ENCODE data around the gene CYP26B1. TPM values are rescaled to one million over a fixed set of nuclear protein-coding genes. Genes with fewer than 3 reads are reported as not detected.

Gene CYP26B1
- total and polyA plus RNA-seq, 10 donors: 0.87 to 11.4 (median 5.1) TPM

GRCh38 chr2:72135921-72136320 is 11.7 kb downstream of the CYP26B1 start:
- Histone ChIP-seq H3K9me3 (no peaks in the 10 kb centered on the region), H3K27me3 (replicated peaks in 1 of 7) (peaks cover 0 to 23% (median 0%) of the 10 kb centered on the region in 7 donors), H3K4me3 (no peak overlapping the region), H3K27ac (no peak overlapping the region), H3K36me3 (no peaks in the 10 kb centered on the region), H3K4me1 (peaks cover 0 to 32% (median 18%) of the 10 kb centered on the region in 6 donors)
- TF ChIP-seq POLR2A (IDR thresholded peaks at IDR 0.05) (no peak), POLR2AphosphoS5 (IDR thresholded peaks at IDR 0.05) (no peak)
- TF ChIP-seq, protein P1, sequence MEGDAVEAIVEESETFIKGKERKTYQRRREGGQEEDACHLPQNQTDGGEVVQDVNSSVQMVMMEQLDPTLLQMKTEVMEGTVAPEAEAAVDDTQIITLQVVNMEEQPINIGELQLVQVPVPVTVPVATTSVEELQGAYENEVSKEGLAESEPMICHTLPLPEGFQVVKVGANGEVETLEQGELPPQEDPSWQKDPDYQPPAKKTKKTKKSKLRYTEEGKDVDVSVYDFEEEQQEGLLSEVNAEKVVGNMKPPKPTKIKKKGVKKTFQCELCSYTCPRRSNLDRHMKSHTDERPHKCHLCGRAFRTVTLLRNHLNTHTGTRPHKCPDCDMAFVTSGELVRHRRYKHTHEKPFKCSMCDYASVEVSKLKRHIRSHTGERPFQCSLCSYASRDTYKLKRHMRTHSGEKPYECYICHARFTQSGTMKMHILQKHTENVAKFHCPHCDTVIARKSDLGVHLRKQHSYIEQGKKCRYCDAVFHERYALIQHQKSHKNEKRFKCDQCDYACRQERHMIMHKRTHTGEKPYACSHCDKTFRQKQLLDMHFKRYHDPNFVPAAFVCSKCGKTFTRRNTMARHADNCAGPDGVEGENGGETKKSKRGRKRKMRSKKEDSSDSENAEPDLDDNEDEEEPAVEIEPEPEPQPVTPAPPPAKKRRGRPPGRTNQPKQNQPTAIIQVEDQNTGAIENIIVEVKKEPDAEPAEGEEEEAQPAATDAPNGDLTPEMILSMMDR (IDR thresholded peaks at IDR 0.05 in 8 of 11, conservative IDR thresholded peaks at IDR 0.05 in 3 of 11): no peak
- intact Hi-C loops (cut with DNase I; ENCODE audit: low total_unique reads): no loop called here
- 79 to 92% (median 81%) methylated on average over 6 to 8 of the region's 8 CpGs for WGBS, 5 donors
- DNase-seq: no peak

DNA sequence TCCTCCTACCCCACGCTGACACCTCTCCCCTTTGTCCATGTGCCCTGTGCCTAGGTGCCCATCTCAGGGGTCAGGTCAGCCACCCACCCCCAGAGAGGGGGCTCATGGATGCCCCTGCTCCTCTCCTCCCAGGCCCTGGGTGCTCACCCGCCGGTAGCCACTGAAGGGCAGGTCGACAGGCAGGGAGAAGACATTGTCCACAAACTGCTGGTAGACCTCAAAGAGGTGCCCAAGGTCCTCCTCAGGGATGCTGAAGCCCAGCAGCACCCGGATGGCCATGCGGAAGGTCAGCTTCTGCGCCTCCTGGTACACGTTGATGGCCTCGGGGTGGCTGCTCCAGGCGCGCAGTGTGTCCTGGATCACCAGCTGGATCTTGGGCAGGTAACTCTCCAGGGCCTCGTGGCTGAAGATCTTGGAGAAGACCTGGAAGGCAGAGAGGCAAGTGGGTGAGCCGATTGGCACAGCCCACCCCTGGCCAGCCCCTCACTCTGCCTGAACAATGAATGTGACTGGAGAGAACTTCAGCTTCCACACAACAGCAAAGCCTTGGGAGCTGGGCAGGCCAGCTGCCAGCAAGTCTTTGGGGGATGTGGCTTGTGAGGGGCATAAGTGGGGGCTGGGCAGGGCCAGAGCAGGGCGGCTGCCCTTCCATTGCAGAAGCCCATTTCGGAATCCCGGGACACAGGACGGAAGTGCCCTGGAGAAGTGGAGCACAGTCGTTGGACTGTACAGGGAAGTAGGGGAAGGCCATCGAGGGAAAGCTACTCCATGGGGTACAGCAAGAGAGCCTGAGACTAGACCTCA is 12.5 kb downstream of the CYP26B1 start:
- TF ChIP-seq POLR2A (IDR thresholded peaks at IDR 0.05) (no peak), POLR2AphosphoS5 (IDR thresholded peaks at IDR 0.05) (no peak)
- TF ChIP-seq, protein P1 (IDR thresholded peaks at IDR 0.05 in 8 of 11, conservative IDR thresholded peaks at IDR 0.05 in 3 of 11): no peak
- intact Hi-C loops (cut with DNase I; ENCODE audit: low total_unique reads): no loop called here
- H3K27me3 ChIP-seq (replicated peaks in 1 of 7): peaks cover 0 to 23% (median 0%) of the 10 kb centered on the region in 7 donors
- WGBS, 5 donors: 81 to 92% (median 89%) methylated on average over 13 to 19 of the region's 19 CpGs
- no peaks in the 10 kb centered on the region for H3K9me3 ChIP-seq
- peak; percentile 65 for DNase-seq
- H3K27ac ChIP-seq: no peak overlapping the region
- H3K36me3 ChIP-seq: no peaks in the 10 kb centered on the region
- H3K4me1 ChIP-seq: peaks cover 0 to 29% (median 18%) of the 10 kb centered on the region in 6 donors
- no peak overlapping the region for H3K4me3 ChIP-seq

- no peak overlapping the region for H3K4me3 ChIP-seq
- intact Hi-C loops (cut with DNase I; ENCODE audit: low total_unique reads): no loop called here
- no peaks in the 10 kb centered on the region for H3K9me3 ChIP-seq
- H3K36me3 ChIP-seq: no peaks in the 10 kb centered on the region
- TF ChIP-seq, protein P1 (IDR thresholded peaks at IDR 0.05 in 8 of 11, conservative IDR thresholded peaks at IDR 0.05 in 3 of 11): no peak
- TF ChIP-seq POLR2AphosphoS5 (IDR thresholded peaks at IDR 0.05) (no peak), POLR2A (IDR thresholded peaks at IDR 0.05) (no peak)
- 71 to 85% (median 77%) methylated on average over 9 to 10 of the region's 10 CpGs for WGBS, 5 donors
- peaks cover 0 to 23% (median 14%) of the 10 kb centered on the region in 6 donors for H3K4me1 ChIP-seq
- H3K27me3 ChIP-seq (replicated peaks in 1 of 7): peaks cover 0 to 23% (median 0%) of the 10 kb centered on the region in 7 donors
- no peak overlapping the region for H3K27ac ChIP-seq
- DNase-seq: no peak
These were observed 13.2 kb downstream of the CYP26B1 start for GRCh38 chr2:72134408-72134996.

Measured in spleen (tissue), 11 donors.